T follicular helper cell (primary cell): Measurements from ENCODE around the gene PCYOX1L.

Experiments
- DNase-seq: peaks from one replicate; pipeline ENCODE4 v3.0.0-alpha.2; 2020; ENCODE audit warnings: low read depth
- total RNA-seq, 2 experiments: gene quantifications; one replicate each; lab custom pipeline; 2026; lab: John Stamatoyannopoulos, UW

PCYOX1L gene, protein sequence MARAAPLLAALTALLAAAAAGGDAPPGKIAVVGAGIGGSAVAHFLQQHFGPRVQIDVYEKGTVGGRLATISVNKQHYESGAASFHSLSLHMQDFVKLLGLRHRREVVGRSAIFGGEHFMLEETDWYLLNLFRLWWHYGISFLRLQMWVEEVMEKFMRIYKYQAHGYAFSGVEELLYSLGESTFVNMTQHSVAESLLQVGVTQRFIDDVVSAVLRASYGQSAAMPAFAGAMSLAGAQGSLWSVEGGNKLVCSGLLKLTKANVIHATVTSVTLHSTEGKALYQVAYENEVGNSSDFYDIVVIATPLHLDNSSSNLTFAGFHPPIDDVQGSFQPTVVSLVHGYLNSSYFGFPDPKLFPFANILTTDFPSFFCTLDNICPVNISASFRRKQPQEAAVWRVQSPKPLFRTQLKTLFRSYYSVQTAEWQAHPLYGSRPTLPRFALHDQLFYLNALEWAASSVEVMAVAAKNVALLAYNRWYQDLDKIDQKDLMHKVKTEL
- total RNA-seq: 15.2 to 40.7 reads per million in 2 experiments

DNA sequence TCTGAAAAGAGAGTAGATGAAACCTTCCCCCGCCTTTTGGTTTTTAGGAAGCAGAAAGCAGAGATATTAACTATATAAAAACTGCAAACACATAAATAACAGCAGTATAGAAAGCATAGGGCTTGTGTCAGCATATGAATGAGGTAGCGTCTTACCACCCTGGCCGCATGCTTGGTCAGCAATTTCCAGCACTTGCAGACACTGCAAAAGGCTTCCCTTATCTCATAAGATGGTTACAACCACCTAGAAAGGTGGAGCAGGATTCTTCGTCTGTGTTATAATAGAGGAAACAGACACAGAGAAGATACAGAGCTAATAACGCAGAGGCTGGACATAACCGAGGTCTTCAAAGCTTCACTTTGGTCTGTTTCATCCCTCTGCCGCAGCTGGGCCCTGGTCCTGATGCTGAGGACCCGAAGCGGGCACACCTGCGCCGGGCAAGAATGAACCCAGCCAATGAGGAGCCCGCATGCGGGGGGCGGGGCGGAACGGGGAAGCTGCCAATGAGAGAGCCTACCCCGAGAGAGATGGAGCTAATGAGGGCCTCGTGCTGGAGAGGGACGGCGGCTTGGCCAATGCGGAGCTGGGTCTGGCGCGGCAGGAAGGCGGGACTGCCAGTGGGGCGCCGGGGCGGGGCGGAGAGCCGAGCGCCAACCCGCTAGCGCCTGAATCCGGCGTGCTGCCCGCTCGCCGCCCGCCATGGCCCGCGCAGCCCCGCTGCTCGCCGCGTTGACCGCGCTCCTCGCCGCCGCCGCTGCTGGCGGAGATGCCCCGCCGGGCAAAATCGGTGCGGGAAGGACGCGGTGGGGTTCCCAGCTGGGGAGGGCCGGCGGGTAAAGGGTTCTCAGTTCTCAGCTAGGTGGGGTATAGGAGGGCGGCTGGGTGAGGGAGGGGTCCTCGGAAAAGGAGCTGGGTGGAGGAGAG, at the start of gene PCYOX1L:
Gene PCYOX1L, plus strand, starts transcription at position 677 of the 924 bp plus-strand sequence. Its CDS starts 23 bp downstream, at position 700.
- peak; percentile 91 for DNase-seq

DNA sequence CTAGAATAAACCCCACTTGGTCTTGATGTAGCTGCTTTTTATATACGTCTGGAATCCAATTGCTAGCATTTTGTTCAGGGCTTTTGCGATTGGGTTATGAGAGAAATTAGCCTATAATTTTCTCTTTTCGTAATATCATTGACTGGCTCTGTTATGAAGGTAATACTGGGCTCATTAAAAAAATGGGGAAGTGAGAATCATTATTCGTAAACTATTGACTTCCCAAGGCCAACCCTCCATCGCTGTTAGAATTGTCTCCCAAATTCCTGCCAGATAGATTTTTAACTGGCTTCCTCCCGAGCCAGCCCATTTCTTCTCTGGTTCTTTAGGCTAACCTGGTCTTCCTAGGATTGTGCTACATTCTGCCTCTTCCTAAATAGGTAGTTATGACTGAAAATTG, 48.5 kb upstream of the PCYOX1L start:
- no peak for DNase-seq

DNA sequence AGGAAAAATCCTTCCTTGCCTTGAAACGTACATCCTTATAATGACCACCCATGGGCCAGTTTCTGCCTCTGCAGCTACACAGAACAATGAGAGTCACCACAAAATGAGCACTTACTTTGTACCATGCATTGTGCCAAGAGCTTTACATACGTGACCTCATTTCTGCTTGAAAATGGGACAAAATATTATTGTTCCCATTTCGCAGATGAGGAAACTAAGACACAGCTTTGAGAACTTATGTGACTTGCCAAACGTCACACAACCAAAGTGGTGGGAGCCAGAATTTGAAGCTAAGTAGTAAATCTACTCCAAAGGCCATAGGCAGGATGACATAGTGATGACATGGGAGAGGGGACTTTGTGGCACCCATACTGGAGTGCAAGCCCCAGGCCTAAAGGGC, 47.4 kb upstream of the PCYOX1L start:
- DNase-seq: no peak

DNA sequence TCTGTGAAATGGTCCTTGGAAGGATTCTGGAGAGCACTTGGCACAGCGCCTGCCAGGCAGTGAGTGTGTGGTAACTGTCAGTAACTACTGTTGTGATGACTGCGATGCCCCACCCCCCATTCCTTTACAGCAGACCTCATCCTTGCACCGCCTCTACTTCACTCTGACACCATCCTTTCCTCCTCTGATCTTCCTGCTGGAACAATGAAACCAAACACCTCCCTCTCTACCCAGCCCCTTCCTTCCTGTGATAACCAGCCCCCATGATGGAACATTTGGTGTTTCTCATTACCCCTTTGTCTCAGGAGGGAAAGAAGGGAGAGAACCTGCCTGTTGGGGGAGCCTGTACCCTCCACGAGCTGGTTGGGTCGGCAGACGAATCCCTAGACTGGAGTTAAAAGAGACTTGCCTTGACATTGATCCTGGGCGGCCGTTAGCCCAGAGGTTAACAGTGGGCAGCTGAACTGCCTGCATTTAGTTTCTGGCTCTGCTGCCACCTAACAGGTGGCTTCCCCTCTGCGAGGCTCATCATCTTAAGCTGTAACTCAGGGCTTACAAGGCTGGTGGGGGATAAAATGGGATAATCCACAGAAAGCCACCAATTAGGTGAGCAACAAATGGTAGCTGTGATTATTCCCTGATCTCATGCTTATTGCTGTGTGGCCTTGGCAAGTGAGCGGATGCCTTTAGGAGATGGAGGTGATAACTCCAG, 46.7 kb upstream of the PCYOX1L start:
- DNase-seq: no peak

DNA sequence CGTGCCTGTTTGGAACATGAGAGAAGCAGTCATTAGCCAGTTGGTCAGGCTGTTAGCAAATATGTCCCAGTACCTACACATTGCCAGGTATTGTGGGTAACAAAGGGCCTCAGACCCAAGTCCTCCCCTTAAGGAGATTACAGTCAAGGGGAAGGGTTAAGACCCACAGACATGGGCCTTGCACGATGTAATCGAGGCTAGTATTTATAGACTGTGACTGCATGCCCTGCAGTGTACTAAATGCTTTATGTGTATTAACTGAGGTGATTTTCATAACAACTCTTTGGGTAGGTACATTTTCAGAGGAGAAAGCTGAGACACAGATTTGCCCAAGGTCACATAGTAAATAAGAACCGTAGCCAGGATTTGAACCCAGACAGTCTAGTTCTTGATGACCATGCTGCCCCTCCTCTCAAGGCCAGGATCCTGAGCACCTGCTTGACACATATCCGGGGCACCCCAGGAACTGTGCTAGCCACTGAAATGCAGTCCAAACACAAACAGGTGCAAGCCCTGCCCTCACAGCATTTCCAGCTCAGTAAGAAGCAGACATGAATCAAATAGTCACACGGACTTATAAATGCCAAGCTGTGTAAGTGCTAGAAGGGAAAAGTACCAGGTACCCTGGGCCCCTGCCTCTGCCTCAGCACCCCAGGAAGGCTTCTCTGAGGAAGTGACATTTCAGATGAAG, 44.5 kb upstream of the PCYOX1L start:
- no peak for DNase-seq

DNA sequence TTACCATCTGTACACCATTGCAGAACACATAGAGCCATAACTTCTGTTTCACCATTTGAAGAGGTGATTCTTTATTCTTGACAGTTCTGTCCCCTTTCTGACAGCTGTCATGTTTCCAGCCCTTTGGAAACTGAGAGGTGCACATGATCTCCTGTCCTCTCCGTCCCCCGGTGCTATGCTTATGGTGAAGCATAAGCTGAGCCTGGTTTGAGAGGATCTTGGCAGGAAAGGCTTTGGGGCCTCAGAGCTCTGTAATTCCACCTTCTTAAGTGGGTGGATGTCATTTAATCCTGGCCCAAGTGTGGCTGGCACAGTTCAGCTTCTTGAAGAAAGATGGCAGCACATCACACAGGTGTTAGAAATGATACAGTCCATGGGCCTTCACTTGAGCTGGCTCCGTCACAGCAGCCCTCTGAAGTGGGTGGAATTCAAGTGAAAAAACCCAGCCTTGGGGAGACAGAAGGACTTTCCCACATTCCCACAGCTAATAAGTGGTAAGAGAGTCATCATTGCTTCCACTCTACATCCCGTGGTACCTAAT, 43.2 kb upstream of the PCYOX1L start:
- DNase-seq: no peak

DNA sequence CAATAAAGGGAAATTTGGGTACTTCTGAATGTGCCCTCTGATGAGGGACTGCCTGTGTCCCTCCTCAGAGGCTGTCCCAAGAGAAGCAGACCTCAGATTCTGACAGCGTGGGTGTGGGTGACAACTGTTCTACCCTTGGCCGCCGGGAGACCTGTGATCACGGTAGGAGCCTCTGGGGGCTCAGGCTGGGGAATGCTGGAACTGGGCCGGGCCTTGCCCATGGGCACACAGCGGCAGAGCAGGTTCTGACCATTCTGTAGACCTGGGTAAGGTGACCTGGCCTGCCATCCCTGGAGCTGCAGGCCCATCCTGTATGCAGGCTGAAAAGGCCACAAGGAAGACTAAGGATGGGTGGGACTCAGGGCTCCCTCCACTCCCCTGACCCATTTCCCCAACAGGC, 42.1 kb upstream of the PCYOX1L start:
- DNase-seq: no peak

DNA sequence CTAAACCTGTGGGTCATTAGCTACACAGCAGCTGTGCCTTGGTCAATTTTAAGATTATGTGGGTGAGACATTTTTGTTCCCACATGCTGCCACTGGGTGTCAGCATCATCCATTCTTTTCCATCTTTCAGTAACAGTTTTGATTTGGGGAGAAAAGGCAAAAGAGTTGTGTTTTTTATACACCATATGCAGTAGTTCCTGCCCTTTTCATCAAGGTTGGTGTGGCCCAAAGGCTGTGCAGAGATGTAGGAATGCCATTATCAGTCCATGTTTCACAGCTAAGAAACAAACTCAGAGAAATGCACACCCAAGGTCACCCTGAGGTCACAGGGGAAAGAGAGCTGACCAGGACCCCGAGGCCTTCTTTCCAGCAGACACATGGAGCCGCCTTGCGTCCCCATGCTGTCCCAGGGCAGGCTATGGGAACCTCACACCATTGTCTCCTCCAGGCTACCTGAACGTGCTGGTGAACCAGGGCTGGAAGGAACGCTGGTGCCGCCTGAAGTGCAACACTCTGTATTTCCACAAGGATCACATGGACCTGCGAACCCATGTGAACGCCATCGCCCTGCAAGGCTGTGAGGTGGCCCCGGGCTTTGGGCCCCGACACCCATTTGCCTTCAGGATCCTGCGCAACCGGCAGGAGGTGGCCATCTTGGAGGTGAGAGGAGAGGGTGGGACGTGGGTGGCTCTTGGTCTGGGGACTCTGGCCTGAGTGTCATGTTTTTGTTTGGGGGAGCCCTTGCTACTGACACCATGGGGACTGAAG, 40.4 kb upstream of the PCYOX1L start:
- DNase-seq: peak; percentile 9

DNA sequence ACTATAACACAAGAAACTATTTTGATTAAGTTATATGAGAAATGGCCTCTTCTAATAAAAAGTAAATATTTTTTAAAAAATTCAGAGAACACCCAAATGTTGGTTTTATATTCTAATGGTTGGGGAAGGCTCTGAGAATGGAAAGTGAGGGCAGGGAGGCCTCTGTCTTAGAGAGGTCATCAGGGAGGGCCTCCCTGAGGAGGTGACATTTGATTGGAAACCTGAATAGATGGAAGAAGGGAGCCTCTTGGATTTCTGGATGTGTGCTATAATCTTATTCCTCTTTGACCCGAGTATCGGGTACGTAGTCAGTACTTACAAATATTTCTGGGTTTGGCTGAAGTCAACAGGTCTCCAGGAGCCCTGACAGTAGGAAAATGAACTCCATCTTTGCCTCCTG, 38.7 kb upstream of the PCYOX1L start:
- no peak for DNase-seq

DNA sequence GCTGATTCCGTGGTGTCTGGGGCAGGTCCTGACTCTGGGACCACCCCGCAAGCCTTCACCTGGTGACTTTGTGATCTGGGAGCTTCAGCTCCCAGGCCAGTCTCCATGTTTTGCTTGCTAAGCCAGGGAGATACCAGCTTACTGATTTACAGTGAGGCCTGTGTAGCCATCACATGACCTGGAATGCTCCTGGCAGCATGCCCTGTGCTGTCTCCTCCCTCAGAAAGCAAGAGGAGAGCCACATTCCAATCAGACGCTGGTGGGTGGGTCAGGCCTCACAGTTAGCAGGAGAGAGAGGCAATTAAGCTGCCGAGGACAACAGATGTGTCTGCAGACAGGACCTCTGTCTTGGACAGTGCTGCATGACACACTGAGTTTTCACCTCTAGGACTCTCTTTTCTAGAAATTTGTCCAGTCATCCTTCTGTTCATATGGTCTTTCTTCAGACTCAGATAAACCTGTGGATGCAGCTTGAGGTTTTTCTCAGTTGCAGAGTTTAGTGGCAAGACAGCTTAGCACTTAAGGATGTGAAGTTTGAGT, 37.0 kb upstream of the PCYOX1L start:
- no peak for DNase-seq

DNA sequence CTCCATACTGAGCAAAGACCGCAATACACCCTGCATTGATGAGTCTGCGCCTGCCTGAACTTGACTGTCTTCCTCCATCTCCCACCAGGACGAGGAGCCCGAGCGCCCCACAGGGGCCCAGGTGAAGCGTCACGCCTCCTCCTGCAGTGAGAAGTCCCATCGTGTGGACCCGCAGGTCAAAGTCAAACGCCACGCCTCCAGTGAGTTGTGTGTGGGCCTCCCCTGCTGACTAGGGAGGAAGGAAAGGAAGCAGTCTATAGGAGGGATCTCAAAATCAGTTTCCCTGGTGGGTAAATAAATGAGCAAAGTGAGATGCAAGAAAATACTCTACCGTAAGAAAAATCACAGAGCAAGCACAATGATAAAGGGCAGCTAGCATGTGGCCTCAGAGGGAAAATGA, 35.3 kb upstream of the PCYOX1L start:
- DNase-seq: no peak

DNA sequence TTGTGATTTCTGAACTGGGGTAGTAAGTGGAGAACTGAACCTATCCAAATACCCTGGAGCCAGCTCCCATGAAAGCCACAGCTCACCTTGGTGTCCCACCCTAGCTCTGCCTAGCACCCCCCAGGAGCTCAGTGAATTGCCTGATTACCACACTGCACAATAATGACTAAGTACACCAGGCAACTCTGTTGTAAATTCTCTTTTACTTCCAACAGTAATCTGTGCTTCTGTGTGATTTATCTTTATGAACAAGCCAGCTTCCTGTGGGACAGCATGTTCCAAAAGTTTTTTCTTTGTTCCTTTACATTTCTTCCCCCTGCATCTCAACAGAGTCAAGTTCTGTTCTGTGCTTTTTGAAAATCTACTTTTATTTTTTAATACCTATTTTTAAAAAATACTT, 34.6 kb upstream of the PCYOX1L start:
- no peak for DNase-seq

DNA sequence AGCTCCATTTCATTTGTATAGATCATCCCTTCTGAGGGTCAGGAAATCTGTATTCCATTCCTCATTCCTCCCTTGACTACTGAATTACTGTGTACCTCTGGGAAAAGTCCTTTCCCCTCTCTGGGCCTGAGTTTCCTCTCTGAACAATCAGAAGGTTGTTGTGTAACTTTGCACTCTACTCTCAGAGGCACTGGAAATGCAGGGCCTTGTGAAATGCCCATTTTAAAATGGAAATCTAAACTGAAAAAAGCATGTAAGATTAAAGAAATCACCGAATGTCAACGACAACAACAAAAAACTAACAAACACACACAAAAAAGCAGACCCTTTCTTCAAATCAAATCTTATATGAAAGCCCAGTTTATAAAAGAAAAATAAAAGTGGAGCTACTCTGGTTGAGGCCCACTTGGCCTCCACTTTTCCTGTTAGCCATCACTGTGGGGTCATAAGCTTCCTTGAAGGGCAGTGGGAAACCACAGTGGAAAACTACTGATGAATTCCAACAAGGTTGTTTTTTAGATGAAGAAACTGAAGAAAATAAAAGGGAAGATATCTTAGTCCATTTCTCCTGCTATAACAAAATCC, 34.1 kb upstream of the PCYOX1L start:
- no peak for DNase-seq

DNA sequence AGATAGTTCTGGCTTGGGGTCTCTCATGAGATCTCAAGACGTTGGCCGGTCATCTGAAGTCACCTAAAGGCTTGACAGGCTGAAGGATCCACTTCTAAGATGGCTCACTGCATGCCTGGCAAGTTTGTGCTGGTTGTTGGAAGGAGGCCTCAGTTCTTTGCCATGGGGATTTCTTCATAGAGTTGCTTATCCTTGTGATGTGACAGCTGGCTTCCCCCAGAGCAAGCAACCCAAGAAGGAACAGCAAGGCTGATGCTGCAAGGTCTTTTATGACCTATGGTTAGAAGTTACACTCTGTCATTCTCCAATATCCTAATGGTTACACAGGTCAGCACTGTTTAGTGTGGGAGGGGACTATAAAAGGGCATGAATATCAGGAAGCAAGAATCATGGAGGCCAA, 33.2 kb upstream of the PCYOX1L start:
- no peak for DNase-seq

DNA sequence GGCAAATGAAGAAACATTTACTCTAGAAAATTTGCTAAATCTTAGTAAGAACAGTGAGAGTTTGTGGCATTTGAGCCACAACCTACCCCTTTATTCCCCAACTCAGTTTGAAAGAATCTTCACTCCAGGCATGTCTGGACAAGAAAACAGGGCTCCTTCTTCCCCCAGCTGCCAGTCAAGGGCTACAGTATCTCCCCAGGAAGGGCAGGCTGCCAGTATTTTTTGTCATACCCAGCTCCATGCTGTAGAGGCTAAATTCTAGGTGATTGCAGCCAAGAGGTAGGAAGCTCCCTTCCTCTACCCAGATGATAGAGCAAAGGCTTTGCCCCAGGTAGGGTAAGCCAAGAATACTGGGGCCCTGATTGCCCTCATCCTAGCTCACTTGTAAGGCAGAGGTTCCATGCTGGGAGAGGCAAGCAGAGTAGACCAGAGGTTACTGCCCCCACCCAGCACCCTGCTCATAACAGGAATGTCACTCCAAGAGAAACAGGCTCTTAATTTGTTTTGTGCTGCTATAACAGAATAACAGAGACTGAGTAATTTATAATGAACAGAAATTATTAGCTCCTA, 32.6 kb upstream of the PCYOX1L start:
- DNase-seq: no peak

DNA sequence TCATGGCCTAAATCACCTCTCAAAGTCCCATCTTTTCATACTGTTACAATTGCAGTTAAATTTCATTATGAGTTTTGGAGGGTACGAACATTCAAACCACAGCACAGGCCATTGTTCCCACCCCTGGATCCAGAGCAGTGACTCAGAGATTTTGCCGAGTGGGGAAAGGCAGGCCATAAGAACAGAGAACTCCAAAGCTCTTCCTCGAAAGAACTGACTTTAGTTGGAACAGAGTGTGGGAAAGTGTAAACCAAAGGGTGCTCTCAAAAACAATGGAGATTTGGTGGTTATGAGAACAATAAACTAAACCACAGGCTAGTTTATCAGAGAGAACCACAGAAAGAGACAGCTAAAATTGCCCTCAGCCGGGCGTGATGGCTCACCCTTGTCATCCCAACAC, 32.0 kb upstream of the PCYOX1L start:
- DNase-seq: no peak

DNA sequence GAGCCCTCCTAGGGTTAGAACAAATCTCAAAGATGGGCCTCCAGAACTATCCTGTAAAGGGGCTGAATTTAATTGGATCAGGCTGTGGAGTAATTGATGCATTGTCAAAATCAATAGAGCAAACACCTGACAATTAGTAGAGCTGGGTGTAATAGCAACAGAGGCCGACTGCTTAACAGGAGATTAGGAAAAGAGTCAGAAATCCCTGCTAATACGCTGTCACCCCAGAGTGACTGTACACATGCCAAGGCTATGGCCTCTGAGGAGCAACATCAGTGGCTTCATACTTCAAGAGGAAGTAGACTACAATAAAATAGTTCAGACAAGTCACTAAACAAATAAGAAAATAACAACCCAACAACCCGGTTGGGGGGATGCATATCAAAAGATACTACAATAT, 31.2 kb upstream of the PCYOX1L start:
- DNase-seq: no peak

DNA sequence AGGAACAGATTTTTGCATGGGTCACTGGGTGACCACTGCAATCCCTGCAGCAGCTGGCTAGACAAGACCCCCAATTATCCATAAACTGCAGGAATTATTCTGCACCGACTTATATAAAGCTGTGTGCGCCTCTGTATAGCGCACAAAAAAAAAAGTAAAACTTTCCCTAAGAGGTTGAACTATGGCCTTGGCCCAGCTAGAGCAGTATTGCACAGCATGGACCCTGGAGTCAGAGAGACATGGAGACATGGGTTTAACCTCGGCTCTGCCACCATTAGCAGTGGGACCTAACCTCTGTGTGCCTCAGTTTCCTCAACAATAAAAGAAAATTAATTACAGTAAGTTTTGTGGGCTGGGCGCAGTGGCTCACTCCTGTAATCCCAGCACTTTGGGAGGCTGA, 29.7 kb upstream of the PCYOX1L start:
- no peak for DNase-seq

DNA sequence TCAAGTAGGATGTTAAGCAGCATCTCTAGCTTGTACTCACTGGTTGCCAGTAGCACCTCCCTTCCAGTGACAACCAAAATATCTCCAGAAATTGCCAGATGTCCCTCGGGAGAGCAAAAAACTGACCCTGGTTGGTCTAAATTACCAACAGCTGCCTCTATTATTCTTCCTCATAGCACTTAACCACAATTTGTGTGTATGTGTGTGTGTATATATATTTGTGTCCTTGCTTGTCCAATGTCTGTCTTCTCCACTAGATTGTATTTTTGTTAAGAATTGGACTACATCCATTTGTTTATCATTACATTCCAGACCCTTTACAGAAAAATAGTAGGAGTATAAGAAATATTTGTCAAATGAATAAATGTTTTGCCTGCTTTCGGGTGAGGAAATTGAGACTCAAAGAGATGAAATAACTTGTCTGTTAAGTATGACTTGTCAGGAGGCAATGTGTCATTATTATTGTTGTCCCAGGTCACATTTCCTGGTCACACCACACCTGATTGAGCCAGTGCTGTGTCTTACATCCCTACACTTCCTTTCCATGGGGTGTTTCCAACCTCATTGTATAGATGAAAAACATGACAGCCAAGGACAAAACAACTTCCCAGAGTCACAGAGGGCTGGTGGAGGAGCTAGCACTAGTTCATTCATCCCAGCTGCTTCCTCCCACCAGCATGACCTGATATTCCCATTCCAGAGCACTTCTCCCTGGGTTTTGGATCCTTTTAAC, 24.0 kb upstream of the PCYOX1L start:
- DNase-seq: no peak
